ENCODE results near the gene TRRAP.
A peak's percentile ranks its signal among the peaks of the same experiment; 100 is the strongest.

DNA sequence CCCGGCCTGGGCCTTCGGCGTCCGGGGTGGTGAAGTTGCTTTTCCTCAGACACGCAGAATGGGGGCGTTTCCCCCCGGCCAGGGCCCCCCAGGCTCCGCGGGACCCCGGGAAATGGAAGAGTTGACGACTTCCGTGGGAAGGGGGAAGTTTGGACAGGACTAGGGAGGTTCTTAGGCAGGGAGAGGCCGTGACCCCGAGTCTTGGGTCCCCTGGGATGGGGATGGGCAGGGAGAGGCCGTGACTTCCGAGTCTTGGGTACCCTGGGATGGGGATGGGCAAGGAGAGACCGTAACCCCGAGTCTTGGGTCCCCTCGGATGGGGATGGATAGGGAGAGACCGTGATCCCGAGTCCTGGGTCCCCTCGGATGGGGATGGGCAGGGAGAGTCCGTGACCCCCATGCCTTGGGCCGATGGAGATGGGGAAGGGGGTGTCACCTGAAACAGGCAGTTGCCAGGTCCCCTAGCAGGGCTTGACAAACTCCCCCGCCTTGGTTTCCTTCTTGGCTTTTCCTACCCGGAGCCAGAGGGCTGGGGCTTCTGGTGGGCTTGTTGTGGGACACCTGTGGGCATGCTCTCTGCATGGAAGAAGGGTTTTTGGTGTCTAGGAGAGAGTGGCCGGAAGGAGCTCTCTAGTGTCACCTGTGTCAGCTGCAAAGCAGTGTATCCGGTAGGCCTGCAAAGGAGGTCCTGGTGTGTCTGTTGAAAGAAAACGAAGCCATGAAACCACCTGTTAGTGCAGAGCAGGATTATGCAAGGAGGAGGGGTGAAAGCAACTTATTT, 1.1 kb downstream of the TRRAP start:
- TF ChIP-seq, protein P1, sequence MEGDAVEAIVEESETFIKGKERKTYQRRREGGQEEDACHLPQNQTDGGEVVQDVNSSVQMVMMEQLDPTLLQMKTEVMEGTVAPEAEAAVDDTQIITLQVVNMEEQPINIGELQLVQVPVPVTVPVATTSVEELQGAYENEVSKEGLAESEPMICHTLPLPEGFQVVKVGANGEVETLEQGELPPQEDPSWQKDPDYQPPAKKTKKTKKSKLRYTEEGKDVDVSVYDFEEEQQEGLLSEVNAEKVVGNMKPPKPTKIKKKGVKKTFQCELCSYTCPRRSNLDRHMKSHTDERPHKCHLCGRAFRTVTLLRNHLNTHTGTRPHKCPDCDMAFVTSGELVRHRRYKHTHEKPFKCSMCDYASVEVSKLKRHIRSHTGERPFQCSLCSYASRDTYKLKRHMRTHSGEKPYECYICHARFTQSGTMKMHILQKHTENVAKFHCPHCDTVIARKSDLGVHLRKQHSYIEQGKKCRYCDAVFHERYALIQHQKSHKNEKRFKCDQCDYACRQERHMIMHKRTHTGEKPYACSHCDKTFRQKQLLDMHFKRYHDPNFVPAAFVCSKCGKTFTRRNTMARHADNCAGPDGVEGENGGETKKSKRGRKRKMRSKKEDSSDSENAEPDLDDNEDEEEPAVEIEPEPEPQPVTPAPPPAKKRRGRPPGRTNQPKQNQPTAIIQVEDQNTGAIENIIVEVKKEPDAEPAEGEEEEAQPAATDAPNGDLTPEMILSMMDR (IDR thresholded peaks at IDR 0.05; ENCODE audit: insufficient read depth, low read length): peak; percentile 13
- TF ChIP-seq, protein P2, sequence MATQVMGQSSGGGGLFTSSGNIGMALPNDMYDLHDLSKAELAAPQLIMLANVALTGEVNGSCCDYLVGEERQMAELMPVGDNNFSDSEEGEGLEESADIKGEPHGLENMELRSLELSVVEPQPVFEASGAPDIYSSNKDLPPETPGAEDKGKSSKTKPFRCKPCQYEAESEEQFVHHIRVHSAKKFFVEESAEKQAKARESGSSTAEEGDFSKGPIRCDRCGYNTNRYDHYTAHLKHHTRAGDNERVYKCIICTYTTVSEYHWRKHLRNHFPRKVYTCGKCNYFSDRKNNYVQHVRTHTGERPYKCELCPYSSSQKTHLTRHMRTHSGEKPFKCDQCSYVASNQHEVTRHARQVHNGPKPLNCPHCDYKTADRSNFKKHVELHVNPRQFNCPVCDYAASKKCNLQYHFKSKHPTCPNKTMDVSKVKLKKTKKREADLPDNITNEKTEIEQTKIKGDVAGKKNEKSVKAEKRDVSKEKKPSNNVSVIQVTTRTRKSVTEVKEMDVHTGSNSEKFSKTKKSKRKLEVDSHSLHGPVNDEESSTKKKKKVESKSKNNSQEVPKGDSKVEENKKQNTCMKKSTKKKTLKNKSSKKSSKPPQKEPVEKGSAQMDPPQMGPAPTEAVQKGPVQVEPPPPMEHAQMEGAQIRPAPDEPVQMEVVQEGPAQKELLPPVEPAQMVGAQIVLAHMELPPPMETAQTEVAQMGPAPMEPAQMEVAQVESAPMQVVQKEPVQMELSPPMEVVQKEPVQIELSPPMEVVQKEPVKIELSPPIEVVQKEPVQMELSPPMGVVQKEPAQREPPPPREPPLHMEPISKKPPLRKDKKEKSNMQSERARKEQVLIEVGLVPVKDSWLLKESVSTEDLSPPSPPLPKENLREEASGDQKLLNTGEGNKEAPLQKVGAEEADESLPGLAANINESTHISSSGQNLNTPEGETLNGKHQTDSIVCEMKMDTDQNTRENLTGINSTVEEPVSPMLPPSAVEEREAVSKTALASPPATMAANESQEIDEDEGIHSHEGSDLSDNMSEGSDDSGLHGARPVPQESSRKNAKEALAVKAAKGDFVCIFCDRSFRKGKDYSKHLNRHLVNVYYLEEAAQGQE (IDR thresholded peaks at IDR 0.05; ENCODE audit: insufficient replicate concordance, low read depth): peak; percentile 1
- no peak for TF ChIP-seq POLR2AphosphoS5 (IDR thresholded peaks at IDR 0.05; ENCODE audit: low read depth)
- TF ChIP-seq SPI1 (IDR thresholded peaks at IDR 0.05; ENCODE audit: borderline replicate concordance, low read depth): no peak
- peak; percentile 79 for TF ChIP-seq GABPA (IDR thresholded peaks at IDR 0.05; ENCODE audit: low read depth)
